K562 treated with DMSO at 1 percent for 48 hours (cell line): ENCODE data around the gene OR11G2. TPM values are rescaled to one million over a fixed set of nuclear protein-coding genes. Genes with fewer than 3 reads are reported as not detected.

Source experiments
- total RNA-seq: library from RNA; unstranded; fragments of 300-600 nt; gene quantifications from 2 replicates; pipeline ENCODE4 v1.2.3, GENCODE V29; 2022; ENCODE audit warnings: low replicate concordance; ENCODE audit errors: extremely low read depth

The OR11G2 gene, protein sequence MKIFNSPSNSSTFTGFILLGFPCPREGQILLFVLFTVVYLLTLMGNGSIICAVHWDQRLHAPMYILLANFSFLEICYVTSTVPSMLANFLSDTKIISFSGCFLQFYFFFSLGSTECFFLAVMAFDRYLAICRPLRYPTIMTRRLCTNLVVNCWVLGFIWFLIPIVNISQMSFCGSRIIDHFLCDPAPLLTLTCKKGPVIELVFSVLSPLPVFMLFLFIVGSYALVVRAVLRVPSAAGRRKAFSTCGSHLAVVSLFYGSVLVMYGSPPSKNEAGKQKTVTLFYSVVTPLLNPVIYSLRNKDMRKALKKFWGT
- not detected in 2 replicates for total RNA-seq

DNA sequence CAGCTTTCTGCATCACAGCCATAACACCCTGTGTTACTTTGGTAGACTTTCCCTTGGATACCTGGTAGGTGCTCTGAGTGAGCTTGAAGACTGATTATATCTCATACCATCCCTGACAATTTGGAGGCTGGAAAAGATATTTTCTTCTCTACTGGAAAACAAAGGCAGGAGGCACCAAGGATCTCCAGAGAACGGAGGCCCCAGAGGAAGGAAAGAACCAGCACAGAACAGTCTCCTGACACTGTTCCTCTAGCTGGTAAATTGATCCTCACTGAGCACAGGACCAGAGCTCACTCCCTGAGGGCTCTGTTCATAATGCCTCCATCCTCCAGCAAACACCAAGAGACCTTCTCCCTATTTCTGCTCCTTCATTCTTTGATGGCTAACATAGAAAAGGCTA lies at the start of gene OR11G2:
OR11G2 (plus strand) TSS at position 301 of the 400 bp plus-strand sequence. CDS start 6,542 bp downstream, outside the sequence.

DNA sequence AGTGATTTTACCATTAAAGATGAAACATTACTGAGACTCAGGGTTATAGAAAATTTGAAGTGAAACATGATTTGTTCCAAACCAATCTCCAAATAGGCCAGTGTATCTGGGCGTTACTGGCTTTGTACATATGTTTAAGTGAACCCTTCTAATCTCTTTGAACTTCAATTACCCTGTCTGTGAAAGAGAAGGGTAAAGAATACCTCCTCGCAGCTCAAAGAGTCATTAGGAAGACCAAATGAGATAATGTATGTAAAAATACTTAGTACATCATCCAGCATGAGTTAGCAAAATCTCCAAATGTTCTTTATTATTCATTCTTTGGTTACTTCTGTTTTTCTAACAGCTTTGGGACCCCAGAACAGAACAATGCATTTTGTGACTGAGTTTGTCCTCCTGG lies 32.7 kb downstream of the OR11G2 start, which contains the start of gene OR11H6:
OR11H6 (plus strand) TSS at position 301 of the 400 bp plus-strand sequence; CDS start at position 301, 0 bp downstream.

DNA sequence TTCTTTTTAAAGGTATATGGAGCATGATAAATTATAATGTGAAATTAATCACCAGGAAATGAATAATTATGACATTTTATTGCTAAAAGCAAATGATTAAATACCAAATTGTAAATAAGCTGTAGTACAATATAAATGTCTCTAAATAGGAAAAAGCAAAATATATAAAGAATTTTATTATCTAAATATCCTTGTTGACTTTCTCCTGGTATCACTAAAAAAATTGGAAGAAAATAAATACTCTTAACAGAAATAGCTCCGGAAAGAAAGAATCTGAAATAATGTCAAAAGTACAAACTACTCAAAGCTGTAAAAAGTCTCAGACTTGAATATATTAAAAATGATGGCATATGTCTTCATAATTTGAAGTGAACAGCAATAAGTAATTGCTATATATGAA lies 38.0 kb downstream of the OR11G2 start, which contains the start of gene OR11H7:
OR11H7 (plus strand) TSS at position 301 of the 400 bp plus-strand sequence.

Other genes with a start within 250 kb of the OR11G2 start
- not detected in 2 replicates for gene OR4K15, start 215.3 kb upstream of the OR11G2 start, total RNA-seq
- not detected in 2 replicates for gene OR4Q2, start 188.7 kb upstream of the OR11G2 start, total RNA-seq
- gene OR4K14, start 171.6 kb upstream of the OR11G2 start, total RNA-seq: not detected in 2 replicates
- not detected in 2 replicates for gene OR4K13, start 154.9 kb upstream of the OR11G2 start, total RNA-seq
- not detected in 2 replicates for gene OR4L1, start 130.9 kb upstream of the OR11G2 start, total RNA-seq
- gene OR4K17, start 80.2 kb upstream of the OR11G2 start, total RNA-seq: not detected in 2 replicates
- gene OR4N5, start 52.1 kb upstream of the OR11G2 start, total RNA-seq: not detected in 2 replicates
- not detected in 2 replicates for gene OR11H6, start 32.8 kb downstream of the OR11G2 start, total RNA-seq
- gene OR11H7, start 38.1 kb downstream of the OR11G2 start, total RNA-seq: not detected in 2 replicates
- gene OR11H4, start 48.4 kb downstream of the OR11G2 start, total RNA-seq: not detected in 2 replicates
- gene TTC5, start 115.1 kb downstream of the OR11G2 start, total RNA-seq: not detected in 2 replicates
- gene CCNB1IP1, start 142.4 kb downstream of the OR11G2 start, total RNA-seq: not detected in 2 replicates
- not detected in 2 replicates for gene PARP2, start 152.7 kb downstream of the OR11G2 start, total RNA-seq
- gene TEP1, start 222.6 kb downstream of the OR11G2 start, total RNA-seq: not detected in 2 replicates
- not detected in 2 replicates for gene KLHL33, start 245.3 kb downstream of the OR11G2 start, total RNA-seq